Muscle of leg (tissue), 11 donors: ENCODE measurements around the gene COX17. TPM values are rescaled to one million over a fixed set of nuclear protein-coding genes. Genes with fewer than 3 reads are reported as not detected.

Experiments
- DNase-seq: peaks from one replicate; pipeline ENCODE4 v3.0.0; 2013
- H3K27ac ChIP-seq: one replicate; pipeline ENCODE4 v1.5.1; 2013; ENCODE audit warnings: mild to moderate bottlenecking, low read length, control low read depth
- H3K27me3 ChIP-seq: one replicate; pipeline ENCODE4 v1.6.1; 2013; ENCODE audit warnings: low read length; ENCODE audit not compliant: control insufficient read depth, insufficient read depth
- H3K36me3 ChIP-seq: one replicate; pipeline ENCODE4 v1.6.1; 2013; ENCODE audit warnings: low read length; ENCODE audit not compliant: control insufficient read depth, insufficient read depth
- H3K4me1 ChIP-seq: one replicate; pipeline ENCODE4 v1.6.1; 2013; ENCODE audit warnings: low read length; ENCODE audit not compliant: control insufficient read depth, insufficient read depth
- H3K4me3 ChIP-seq: one replicate; pipeline ENCODE4 v1.5.1; 2013; ENCODE audit warnings: low read length, control low read depth
- H3K9me3 ChIP-seq: replicated peaks from 2 replicates; pipeline ENCODE4 v1.6.1; 2013; ENCODE audit warnings: low read depth, low read length; ENCODE audit not compliant: control insufficient read depth
- WGBS: methylation state at CpG from one replicate; pipeline ENCODE4 v1.1.5; 2013; ENCODE audit warnings: missing lambda C conversion rate; ENCODE audit not compliant: insufficient coverage; 5-methylcytosine and 5-hydroxymethylcytosine counted together
- polyA plus RNA-seq, 8 donors: library from polyadenylated mRNA; unstranded; fragments of 120-200 nt; gene quantifications; one replicate each; pipeline versions ENCODE4 v1.2.1 to v1.2.3, GENCODE V29; 2013; ENCODE audit warnings: inconsistent platforms in 1 of 8, low replicate concordance in 1 of 8; ENCODE audit not compliant: insufficient read length in 8 of 8, insufficient read depth in 1 of 8
- total RNA-seq: library from RNA; stranded (reverse); fragments of 120-200 nt; gene quantifications from one replicate; pipeline ENCODE4 v1.2.4, GENCODE V29; 2013

Gene COX17
- total and polyA plus RNA-seq, 9 donors: 42.8 to 77.2 (median 64.8) TPM

GRCh38 chr3:119702530-119703527 lies 25.6 kb upstream of the COX17 start, which contains the start of gene CFAP91:
TSS of gene CFAP91 (plus strand) at chr3:119703022. CDS start at chr3:119703099, 77 bp downstream.
- Histone ChIP-seq H3K36me3 (no peaks in the 10 kb centered on the region), H3K27ac (no peak within 1 kb of the TSS), H3K4me1 (peaks cover 8% of the 10 kb centered on the region), H3K9me3 (no peaks in the 10 kb centered on the region), H3K27me3 (peaks cover 10% of the 10 kb centered on the region), H3K4me3 (peak within 1 kb of the TSS; percentile 48)
- WGBS: under 1% methylated on average over 55 of the region's 59 CpGs
- DNase-seq: peak; percentile 95

- Histone ChIP-seq H3K36me3 (no peaks in the 10 kb centered on the region), H3K27ac (no peak overlapping the region), H3K4me1 (peaks cover 8% of the 10 kb centered on the region), H3K4me3 (no peak overlapping the region), H3K27me3 (peaks cover 10% of the 10 kb centered on the region), H3K9me3 (no peaks in the 10 kb centered on the region)
- no peak for DNase-seq
- 90% methylated on average over 12 of the region's 22 CpGs for WGBS
Measured at GRCh38 chr3:119700920-119701734, 23.9 kb upstream of the COX17 start.

GRCh38 chr3:119700269-119700919 lies 23.2 kb upstream of the COX17 start:
- WGBS: 29% methylated on average over 1 of the region's 4 CpGs
- H3K9me3 ChIP-seq: no peaks in the 10 kb centered on the region

DNA sequence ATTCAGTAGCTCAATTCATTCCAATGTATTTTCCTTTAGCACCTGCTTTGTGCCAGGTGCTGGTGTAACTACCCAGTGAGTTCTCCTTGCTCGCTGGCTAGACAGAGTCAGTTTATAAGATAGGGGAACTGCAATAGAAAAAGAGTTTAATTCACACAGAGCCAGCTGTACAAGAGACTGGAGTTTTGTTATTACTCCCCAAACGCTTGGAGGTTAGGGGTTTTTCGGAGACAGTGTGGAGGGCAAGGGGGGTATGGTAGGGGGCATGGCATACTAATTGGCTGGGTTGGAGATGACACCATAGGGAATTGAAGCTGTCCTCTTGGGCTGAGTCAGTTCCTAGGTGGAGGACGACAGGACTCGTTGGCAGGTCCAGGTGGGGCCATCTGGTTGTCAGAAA lies 20.2 kb upstream of the COX17 start:
- Histone ChIP-seq H3K36me3 (no peaks in the 10 kb centered on the region), H3K4me3 (no peak overlapping the region), H3K9me3 (no peaks in the 10 kb centered on the region), H3K27me3 (peaks cover under 1% of the 10 kb centered on the region), H3K4me1 (peaks cover under 1% of the 10 kb centered on the region), H3K27ac (no peak overlapping the region)
- no peak for DNase-seq
- 78% methylated on average over 4 of the region's 5 CpGs for WGBS

More at GRCh38 chr3:119700269-119700919, 23.2 kb upstream of the COX17 start:
- Histone ChIP-seq H3K4me1 (peaks cover 8% of the 10 kb centered on the region), H3K27me3 (peaks cover 10% of the 10 kb centered on the region), H3K4me3 (no peak overlapping the region), H3K27ac (no peak overlapping the region), H3K36me3 (no peaks in the 10 kb centered on the region)
- peak; percentile 49 for DNase-seq

- no peaks in the 10 kb centered on the region for H3K36me3 ChIP-seq
- no peak overlapping the region for H3K4me3 ChIP-seq
- no peak overlapping the region for H3K27ac ChIP-seq
- no peaks in the 10 kb centered on the region for H3K4me1 ChIP-seq
- DNase-seq: no peak
- no peaks in the 10 kb centered on the region for H3K9me3 ChIP-seq
- 100% methylated on average over 1 of the region's 2 CpGs for WGBS
- H3K27me3 ChIP-seq: no peaks in the 10 kb centered on the region
Measured at GRCh38 chr3:119695480-119695879, 18.3 kb upstream of the COX17 start.

GRCh38 chr3:119690043-119690656 lies 12.9 kb upstream of the COX17 start:
- Histone ChIP-seq H3K36me3 (no peaks in the 10 kb centered on the region), H3K27ac (no peak overlapping the region), H3K4me1 (no peaks in the 10 kb centered on the region), H3K27me3 (no peaks in the 10 kb centered on the region), H3K4me3 (no peak overlapping the region), H3K9me3 (no peaks in the 10 kb centered on the region)
- peak; percentile 17 for DNase-seq
- WGBS: 89% methylated on average over 1 of the region's 4 CpGs

- no peak overlapping the region for H3K27ac ChIP-seq
- no peaks in the 10 kb centered on the region for H3K9me3 ChIP-seq
- H3K36me3 ChIP-seq: no peaks in the 10 kb centered on the region
- no peaks in the 10 kb centered on the region for H3K27me3 ChIP-seq
- no peak overlapping the region for H3K4me3 ChIP-seq
- no peak for DNase-seq
- H3K4me1 ChIP-seq: no peaks in the 10 kb centered on the region
- WGBS: no CpG with 5 or more reads among the region's 1 CpG
Measured at GRCh38 chr3:119683421-119683820, 6.2 kb upstream of the COX17 start.

DNA sequence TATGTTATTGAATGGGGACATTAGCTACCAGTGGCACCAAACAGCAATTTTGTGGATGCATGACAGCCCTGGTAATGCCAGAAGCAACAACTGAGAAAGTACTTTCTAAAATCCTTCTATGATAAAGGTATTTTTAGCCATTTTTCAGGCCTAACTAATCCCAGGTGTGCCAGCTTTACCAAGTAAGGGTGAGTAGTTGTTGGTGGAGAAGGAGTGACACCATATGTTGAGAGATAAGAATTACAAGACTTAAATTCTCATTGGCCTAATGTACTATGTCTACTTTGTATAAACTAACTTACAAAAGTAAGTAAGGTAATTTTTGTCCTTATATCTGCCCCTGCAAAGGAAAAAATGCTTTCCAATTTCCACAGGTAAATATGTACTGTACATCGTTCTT lies 4.1 kb upstream of the COX17 start:
- no peaks in the 10 kb centered on the region for H3K36me3 ChIP-seq
- no peak for DNase-seq
- WGBS: no CpG with 5 or more reads among the region's 1 CpG
- no peaks in the 10 kb centered on the region for H3K27me3 ChIP-seq
- H3K9me3 ChIP-seq: no peaks in the 10 kb centered on the region
- no peak overlapping the region for H3K27ac ChIP-seq
- H3K4me3 ChIP-seq: no peak overlapping the region
- H3K4me1 ChIP-seq: peaks cover 2% of the 10 kb centered on the region

DNA sequence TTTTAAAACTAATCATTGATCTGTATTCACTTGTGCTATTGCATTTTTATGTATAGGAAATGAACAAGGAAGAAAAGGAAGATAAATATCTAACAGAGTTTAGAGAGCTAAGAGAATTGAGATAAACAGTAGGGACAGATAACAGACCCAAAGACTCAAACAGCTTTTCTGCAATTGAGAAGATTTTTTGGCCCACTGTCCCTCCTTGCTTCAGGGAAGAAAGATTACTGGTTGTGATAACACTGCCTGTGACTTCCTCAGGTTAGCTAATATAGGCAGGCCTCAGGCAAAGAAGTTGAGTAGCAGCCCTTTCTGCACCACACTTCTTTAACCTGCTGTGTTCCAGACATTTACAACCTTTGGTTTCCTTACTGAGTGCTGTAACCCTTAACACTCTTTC lies 2.7 kb upstream of the COX17 start:
- no peaks in the 10 kb centered on the region for H3K27me3 ChIP-seq
- peaks cover 4% of the 10 kb centered on the region for H3K4me1 ChIP-seq
- H3K27ac ChIP-seq: no peak overlapping the region
- no peak for DNase-seq
- H3K4me3 ChIP-seq: no peak overlapping the region
- no peaks in the 10 kb centered on the region for H3K36me3 ChIP-seq
- no peaks in the 10 kb centered on the region for H3K9me3 ChIP-seq
